ENCODE results near the gene GEN1.

GEN1 gene

DNA sequence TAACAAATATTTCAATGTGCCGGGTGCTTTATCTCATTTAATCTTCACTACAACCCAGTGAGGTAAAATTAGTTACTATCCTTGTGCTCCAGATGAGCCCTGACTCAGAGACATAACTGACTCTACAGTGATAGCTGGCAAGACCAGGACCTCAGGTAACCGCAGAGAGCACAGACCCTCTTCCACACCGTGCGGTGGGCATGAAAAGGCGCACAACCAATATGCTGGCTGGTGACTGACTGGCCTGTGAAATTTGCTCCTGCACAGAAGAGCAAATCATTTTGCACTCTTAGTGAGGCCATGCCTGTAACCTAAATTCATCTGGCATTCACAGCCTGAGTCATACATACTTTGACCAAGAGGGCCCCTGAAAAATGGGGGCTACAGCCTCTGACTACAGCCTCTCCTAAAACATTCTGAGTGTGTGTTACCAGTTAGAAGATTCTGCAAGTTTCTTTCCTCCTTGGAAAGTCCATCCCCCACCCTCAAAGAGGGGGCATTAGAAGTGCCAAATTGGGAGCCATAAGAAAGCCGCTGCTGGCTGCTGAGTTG, 39.9 kb downstream of the GEN1 start:
- H3K9me2 ChIP-seq (replicated peaks; ENCODE audit: low read depth, low read length), result no peaks in the 10 kb centered on the region
- peaks cover 7% of the 10 kb centered on the region; the same call in 1 of the 2 replicates for H3F3A ChIP-seq (ENCODE audit: low read depth)

DNA sequence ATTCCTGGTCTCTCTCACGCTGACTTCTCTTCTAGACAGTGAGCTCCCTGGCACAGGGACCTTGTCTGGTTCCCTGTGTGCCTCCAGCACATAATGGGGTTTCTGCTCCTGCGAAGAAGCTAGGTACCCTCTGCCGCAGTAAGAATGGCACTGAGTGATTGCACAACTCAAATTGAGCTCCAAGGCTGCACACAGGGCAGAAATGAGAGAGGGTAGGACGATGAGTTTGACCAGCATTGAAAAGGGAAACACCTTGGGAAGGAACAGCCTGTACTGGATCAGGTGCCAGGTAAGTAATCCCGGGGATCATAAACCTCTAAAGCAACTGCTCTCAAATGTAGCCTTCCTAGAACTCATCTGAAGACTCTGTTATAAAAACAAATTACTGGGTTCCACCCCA, 41.4 kb downstream of the GEN1 start:
- no peaks in the 10 kb centered on the region for H3K9me2 ChIP-seq (replicated peaks; ENCODE audit: low read depth, low read length)
- H3K27me3 ChIP-seq (ENCODE audit: insufficient read depth, low read length, poor library complexity, severe bottlenecking), result peaks cover 40% of the 10 kb centered on the region
- H3K4me2 ChIP-seq (ENCODE audit: low read depth, low read length, poor library complexity, severe bottlenecking), result no peak overlapping the region

More for the DNA sequence above, 39.9 kb downstream of the GEN1 start:
- H3K36me3 ChIP-seq (ENCODE audit: insufficient read depth, low read length), result no peaks in the 10 kb centered on the region
- peaks cover 46% of the 10 kb centered on the region for H3K27me3 ChIP-seq (ENCODE audit: insufficient read depth, low read length, poor library complexity, severe bottlenecking)
- H3K9me3 ChIP-seq (ENCODE audit: insufficient read depth, low read depth, low read length), result no peaks in the 10 kb centered on the region
- TF ChIP-seq, protein P1, sequence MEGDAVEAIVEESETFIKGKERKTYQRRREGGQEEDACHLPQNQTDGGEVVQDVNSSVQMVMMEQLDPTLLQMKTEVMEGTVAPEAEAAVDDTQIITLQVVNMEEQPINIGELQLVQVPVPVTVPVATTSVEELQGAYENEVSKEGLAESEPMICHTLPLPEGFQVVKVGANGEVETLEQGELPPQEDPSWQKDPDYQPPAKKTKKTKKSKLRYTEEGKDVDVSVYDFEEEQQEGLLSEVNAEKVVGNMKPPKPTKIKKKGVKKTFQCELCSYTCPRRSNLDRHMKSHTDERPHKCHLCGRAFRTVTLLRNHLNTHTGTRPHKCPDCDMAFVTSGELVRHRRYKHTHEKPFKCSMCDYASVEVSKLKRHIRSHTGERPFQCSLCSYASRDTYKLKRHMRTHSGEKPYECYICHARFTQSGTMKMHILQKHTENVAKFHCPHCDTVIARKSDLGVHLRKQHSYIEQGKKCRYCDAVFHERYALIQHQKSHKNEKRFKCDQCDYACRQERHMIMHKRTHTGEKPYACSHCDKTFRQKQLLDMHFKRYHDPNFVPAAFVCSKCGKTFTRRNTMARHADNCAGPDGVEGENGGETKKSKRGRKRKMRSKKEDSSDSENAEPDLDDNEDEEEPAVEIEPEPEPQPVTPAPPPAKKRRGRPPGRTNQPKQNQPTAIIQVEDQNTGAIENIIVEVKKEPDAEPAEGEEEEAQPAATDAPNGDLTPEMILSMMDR (conservative IDR thresholded peaks at IDR 0.05; ENCODE audit: low read length), result no peak
- no peak for TF ChIP-seq EZH2phosphoT487 (IDR thresholded peaks at IDR 0.05; ENCODE audit: borderline replicate concordance)
- H3K4me2 ChIP-seq (ENCODE audit: low read depth, low read length, poor library complexity, severe bottlenecking), result no peak overlapping the region
- H2AFZ ChIP-seq (ENCODE audit: low read length), result no peak overlapping the region
- no peak overlapping the region for H3K4me3 ChIP-seq (ENCODE audit: low read length, poor library complexity, severe bottlenecking)
- no peaks in the 10 kb centered on the region for H3K79me2 ChIP-seq (ENCODE audit: insufficient read depth, low read length)
- H4K20me1 ChIP-seq (ENCODE audit: insufficient read depth, low read length, poor library complexity, severe bottlenecking), result no peaks in the 10 kb centered on the region
- peaks cover 20% of the 10 kb centered on the region for H3K4me1 ChIP-seq (ENCODE audit: insufficient read depth, low read length, poor library complexity, severe bottlenecking)
- H3K9ac ChIP-seq (ENCODE audit: low read depth, low read length, poor library complexity, severe bottlenecking), result no peak overlapping the region

DNA sequence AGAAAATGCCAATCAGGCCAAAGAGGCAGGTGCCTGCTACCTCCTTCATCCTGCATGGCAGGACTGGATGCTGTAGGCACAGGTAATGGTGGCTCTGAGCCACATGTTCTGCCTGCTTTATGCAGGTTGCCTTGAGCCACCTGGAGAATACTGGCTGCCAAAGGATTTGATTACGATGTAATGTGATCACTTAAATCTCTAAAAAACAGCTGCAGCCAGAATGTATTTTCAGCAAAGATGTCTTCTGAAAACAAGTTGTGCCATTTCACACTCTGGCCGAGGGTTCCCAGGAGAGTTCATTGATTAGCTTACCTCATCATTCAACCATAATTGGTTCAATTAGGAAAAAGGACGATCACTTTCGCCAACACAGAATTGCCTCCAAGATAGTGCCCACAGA, 44.4 kb downstream of the GEN1 start:
- Histone ChIP-seq H3K9me3 (ENCODE audit: insufficient read depth, low read depth, low read length) (no peaks in the 10 kb centered on the region), H3K4me2 (ENCODE audit: low read depth, low read length, poor library complexity, severe bottlenecking) (no peak overlapping the region), H4K20me1 (ENCODE audit: insufficient read depth, low read length, poor library complexity, severe bottlenecking) (no peaks in the 10 kb centered on the region), H3K79me2 (ENCODE audit: insufficient read depth, low read length) (no peaks in the 10 kb centered on the region), H2AFZ (ENCODE audit: low read length) (no peak overlapping the region), H3F3A (ENCODE audit: low read depth) (0 out of 2 replicates have a peak, but pooled peaks cover 2% of the 10 kb centered on the region), H3K4me1 (ENCODE audit: insufficient read depth, low read length, poor library complexity, severe bottlenecking) (peaks cover 13% of the 10 kb centered on the region), H3K36me3 (ENCODE audit: insufficient read depth, low read length) (no peaks in the 10 kb centered on the region), H3K27me3 (ENCODE audit: insufficient read depth, low read length, poor library complexity, severe bottlenecking) (peaks cover 30% of the 10 kb centered on the region), H3K9ac (ENCODE audit: low read depth, low read length, poor library complexity, severe bottlenecking) (no peak overlapping the region), H3K9me2 (replicated peaks; ENCODE audit: low read depth, low read length) (no peaks in the 10 kb centered on the region), H3K4me3 (ENCODE audit: low read length, poor library complexity, severe bottlenecking) (no peak overlapping the region)
- TF ChIP-seq, protein P1 (conservative IDR thresholded peaks at IDR 0.05; ENCODE audit: low read length), result no peak
- TF ChIP-seq EZH2phosphoT487 (IDR thresholded peaks at IDR 0.05; ENCODE audit: borderline replicate concordance), result no peak

More for the DNA sequence above, 41.4 kb downstream of the GEN1 start:
- H4K20me1 ChIP-seq (ENCODE audit: insufficient read depth, low read length, poor library complexity, severe bottlenecking), result no peaks in the 10 kb centered on the region
- TF ChIP-seq, protein P1 (conservative IDR thresholded peaks at IDR 0.05; ENCODE audit: low read length), result no peak
- TF ChIP-seq EZH2phosphoT487 (IDR thresholded peaks at IDR 0.05; ENCODE audit: borderline replicate concordance), result no peak
- no peak overlapping the region for H2AFZ ChIP-seq (ENCODE audit: low read length)
- H3K9ac ChIP-seq (ENCODE audit: low read depth, low read length, poor library complexity, severe bottlenecking), result no peak overlapping the region
- H3F3A ChIP-seq (ENCODE audit: low read depth), result peaks cover 7% of the 10 kb centered on the region; the same call in 1 of the 2 replicates
- H3K4me3 ChIP-seq (ENCODE audit: low read length, poor library complexity, severe bottlenecking), result no peak overlapping the region
- H3K9me3 ChIP-seq (ENCODE audit: insufficient read depth, low read depth, low read length), result no peaks in the 10 kb centered on the region
- no peaks in the 10 kb centered on the region for H3K36me3 ChIP-seq (ENCODE audit: insufficient read depth, low read length)
- peaks cover 24% of the 10 kb centered on the region for H3K4me1 ChIP-seq (ENCODE audit: insufficient read depth, low read length, poor library complexity, severe bottlenecking)
- no peaks in the 10 kb centered on the region for H3K79me2 ChIP-seq (ENCODE audit: insufficient read depth, low read length)
